Muscle of back (tissue), 11 donors: ENCODE measurements around the gene SYK. TPM values are rescaled to one million over a fixed set of nuclear protein-coding genes. Genes with fewer than 3 reads are reported as not detected.

Experiments
- DNase-seq, 3 donors: peaks; one replicate each; pipeline versions ENCODE4 v3.0.0 to v3.0.0-alpha.2; 2013
- polyA plus RNA-seq, 10 donors: library from polyadenylated mRNA; unstranded; fragments of 120-200 nt; gene quantifications; one replicate each; pipeline ENCODE4 v1.2.1, GENCODE V29; 2013; ENCODE audit not compliant: insufficient read length in 10 of 10

SYK gene
- polyA plus RNA-seq, 10 donors = 2.9 to 5.6 (median 3.3) TPM

- no peak for DNase-seq
These were observed 21.2 kb downstream of the SYK start for GRCh38 chr9:90822866-90823265.

- DNase-seq = no peak
These were observed 24.0 kb downstream of the SYK start for GRCh38 chr9:90825586-90825985.

- DNase-seq = no peak
These were observed 24.9 kb downstream of the SYK start for GRCh38 chr9:90826326-90827020.

DNA sequence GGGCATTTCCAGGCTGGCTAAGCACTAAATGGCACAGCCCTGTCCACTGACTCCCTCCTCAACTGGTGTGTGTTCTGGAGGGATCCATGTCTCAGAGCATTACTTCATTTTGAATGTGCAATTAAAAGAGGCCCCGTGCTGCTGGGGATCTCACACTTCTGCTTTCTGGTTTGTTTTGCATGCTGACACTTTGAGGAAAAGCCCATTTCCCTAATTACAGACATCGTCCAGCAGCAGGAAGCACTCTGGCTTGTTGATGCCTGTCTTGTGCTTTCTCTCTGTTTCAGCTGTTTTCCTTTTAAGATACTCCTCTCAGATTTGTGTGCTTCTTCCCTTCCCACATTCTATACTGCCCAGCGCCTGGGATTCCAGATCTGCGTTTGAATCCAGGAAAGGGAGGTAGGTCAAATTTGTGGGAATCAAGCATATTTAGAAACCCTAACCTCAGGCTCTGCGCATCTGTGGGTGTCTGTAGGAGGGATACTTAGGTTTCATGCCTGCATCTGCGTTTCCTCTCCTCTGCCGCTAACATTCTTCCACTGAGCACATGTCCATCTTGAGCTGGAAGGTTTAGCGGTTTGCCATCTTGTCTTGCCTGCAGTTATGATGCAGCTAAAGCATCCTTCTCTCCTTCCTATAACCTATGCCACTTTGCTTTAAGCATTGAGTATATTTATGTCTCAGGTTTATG is 25.7 kb downstream of the SYK start:
- peak in 1 of 3 donors; percentile 31 for DNase-seq

DNA sequence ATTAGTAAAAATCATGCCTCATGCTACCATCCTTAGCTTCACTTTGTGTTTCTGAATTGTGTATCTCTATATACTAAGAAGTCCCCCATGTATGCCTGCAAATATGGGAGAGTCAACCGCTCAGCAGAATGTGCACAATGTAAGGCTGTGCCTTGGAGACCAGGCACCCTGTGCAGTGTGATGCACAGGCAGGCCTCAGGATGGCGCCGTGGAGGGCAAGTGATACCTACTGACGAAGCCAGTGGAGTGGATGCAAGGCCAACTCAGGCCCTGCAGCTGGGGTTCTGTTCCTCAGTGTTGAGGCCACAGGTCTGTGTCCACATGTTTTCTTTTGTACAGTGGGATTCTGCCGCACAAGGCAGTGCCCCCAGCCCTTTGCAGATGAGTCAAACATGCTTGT is 28.4 kb downstream of the SYK start:
- no peak for DNase-seq

GRCh38 chr9:90830977-90831376 is 29.4 kb downstream of the SYK start:
- DNase-seq = no peak

DNA sequence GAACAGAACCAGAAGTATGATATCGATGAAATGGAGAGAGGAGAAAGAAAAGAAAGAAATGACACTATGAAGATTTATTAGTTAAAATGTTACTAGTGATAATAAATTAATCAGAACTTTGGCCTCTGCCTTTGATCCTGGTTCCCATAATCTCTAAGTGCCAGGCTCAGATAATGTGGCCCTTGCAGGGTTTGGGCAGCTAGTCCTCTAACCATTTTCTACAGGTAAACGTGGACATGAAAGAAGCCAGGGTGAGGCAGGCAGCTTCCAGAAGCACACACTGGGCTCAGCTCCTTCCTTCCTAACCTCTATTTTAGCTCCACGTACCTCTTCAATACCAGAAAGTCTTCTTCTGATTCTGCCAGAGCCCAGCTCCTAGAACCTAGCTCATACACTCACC is 30.6 kb downstream of the SYK start:
- DNase-seq = no peak

GRCh38 chr9:90834828-90835595 is 33.4 kb downstream of the SYK start:
- peak in 2 of 3 donors; percentile 15 to 32 for DNase-seq

- no peak for DNase-seq
These were observed 34.9 kb downstream of the SYK start for GRCh38 chr9:90836411-90837080.

DNA sequence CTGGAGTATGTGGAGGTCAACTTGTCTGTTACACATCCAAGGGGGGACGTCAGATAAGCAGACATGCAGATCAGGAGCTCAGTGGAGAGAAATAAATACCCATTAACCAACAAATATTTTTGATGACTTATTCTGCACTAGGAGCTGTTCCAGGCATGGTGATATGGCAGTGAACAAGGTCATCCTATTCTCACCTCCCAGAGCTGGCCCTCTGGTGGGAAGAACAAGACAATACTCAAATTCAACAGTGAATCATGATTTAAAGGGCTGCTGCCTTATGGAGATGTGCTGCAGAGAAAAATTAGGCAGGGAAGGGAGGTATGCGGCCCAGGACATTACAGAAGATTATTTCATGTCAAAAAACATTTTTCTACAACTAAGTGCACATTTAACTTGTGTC is 36.5 kb downstream of the SYK start:
- DNase-seq = no peak

- DNase-seq = peak; percentile 9 to 45 (median 31)
These were observed 37.0 kb downstream of the SYK start for GRCh38 chr9:90838581-90839154.

GRCh38 chr9:90839183-90839728 is 37.6 kb downstream of the SYK start:
- no peak for DNase-seq

GRCh38 chr9:90840696-90841095 is 39.1 kb downstream of the SYK start:
- no peak for DNase-seq

- no peak for DNase-seq
These were observed 39.6 kb downstream of the SYK start for GRCh38 chr9:90841213-90841612.

DNA sequence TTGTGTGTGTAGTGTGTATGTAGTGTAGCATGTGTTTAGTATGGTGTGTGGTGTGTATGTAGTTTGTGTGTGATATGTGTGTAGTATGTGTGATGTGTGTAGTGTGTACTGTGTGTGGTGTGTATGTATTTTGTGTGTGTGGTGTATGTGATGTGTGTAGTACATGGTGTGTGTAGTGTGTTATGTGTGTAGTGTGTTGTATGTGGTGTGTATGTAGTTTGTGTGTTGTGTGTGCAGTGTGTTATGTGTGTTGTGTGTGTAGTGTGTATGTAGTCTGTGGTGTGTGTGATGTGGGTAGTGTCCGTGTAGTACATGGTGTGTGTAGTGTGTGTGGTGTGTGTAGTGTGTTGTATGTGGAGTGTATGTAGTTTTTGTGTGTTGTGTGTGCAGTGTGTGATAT is 40.0 kb downstream of the SYK start:
- DNase-seq = no peak

GRCh38 chr9:90842176-90842777 is 40.7 kb downstream of the SYK start:
- DNase-seq = no peak

GRCh38 chr9:90842996-90843395 is 41.4 kb downstream of the SYK start:
- DNase-seq = no peak

GRCh38 chr9:90843525-90843924 is 41.9 kb downstream of the SYK start:
- no peak for DNase-seq

GRCh38 chr9:90844326-90844725 is 42.7 kb downstream of the SYK start:
- DNase-seq = no peak

DNA sequence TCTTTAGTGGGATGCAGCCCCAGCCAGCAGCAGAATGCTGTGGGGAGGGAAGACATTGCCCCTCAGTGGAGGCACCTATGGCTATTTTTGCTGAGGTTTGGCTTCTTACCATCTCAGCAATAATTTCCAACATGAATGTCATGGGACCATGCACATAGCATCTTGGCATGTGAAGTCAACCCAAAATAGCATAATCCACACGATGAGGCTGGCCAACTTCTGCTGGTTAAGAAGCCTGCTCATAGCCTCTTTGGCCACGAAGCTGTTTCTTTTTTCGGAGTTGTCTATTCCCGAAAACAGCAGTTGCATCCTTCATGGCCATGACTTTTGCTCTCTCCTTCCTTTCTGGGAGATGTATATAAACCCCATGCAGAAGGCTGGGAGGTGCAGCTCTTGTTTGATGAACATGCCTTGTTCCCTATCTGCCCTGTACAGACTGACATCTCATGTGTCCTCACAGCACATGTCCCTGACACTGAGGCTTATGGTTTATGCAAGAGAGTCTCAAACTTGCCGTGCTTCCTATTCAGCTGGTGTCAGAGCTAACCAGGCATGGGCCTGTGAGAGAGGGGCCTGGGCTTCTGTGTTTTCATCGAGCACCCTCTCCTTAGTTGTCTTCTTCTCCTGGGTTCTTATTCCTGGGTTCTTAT is 45.3 kb downstream of the SYK start:
- DNase-seq = no peak

DNA sequence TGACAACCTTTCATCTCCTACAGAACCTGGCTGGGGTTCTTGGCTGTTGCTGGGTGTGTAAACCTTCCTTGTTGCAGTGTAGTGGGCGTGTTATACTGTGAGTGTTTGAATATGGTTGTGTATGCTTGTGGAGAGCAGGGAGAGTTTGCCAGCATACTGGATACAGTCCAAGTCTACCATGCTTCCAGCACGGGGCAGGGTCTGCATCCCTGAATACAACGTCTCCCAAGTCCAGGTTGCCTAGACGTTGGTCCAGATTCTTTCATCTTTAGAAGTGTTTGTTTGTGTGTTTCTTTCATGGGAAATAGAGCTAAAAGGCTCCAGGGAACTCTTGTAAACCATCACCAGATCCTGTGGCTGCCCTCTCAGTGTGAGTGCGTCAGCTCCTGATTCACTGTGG is 46.4 kb downstream of the SYK start:
- DNase-seq = no peak
